Activated naive CD4-positive, alpha-beta T cell treated with Interleukin-2 at 50 U/mL for 16 hours (primary cell): ENCODE data around the gene TMEM217.
A peak's percentile ranks its signal among the peaks of the same experiment; 100 is the strongest.
"Not testable (repeated sequence)": the region's sequence is repeated elsewhere in the genome, so short reads cannot be mapped to it uniquely, and the experiment has no call there.

Experiments
- DNase-seq: peaks from one replicate; pipeline ENCODE4 v3.0.0-alpha.2; 2020

Gene TMEM217

DNA sequence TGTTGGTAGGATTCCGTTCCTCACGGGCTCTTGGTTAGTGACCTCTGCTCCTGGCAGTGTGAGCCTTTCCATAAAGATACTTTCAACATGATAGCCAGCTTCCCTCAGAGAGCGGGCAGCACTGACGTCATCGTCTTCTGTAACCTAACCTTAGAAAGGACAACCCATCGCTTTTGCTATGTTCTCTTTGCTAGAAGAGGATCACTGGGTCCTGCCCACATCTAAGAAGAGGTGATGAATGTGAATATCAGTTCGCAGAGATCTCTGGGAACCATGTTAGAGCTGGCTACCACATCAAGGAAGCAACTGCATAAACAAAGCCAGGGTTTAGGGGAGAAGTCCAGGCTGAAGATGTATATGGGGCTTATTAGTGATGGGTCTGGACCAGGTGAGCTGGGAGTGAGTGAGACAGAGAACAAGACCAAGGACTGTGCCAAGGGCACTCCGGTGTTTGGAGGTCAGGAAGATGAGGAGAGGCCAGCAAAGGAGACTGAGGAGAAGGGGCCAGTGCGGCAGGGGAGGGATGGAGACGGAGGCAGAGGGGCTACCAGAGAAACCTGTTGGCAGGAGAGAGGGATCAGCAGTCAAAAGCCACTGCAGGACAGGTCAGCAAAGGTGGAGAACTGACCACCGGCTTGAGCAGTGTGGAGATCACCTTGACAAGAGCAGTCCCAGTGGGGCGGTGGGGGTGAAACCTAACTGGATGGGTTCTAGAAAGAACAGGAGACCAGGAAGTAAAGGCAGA lies 48.3 kb downstream of the TMEM217 start:
- DNase-seq: peak; percentile 42

DNA sequence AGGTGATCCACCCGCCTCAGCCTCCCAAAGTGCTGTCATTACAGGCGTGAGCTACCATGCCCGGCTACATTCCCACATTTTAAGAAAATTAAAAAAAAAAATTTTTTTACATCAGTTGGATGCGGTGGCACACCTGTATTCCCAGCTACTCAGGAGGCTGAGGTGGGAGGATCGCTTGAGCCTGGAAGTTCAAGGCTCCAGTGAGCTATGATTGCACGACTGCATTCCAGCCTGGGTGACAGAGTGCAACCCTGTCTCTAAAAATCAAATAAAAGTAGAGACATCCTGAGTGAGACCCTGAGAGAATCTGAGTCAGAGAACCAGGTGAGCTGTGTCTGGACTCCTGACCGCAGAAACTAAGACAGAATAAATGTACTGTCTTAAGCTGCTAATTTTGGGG lies 49.2 kb downstream of the TMEM217 start:
- no peak for DNase-seq

DNA sequence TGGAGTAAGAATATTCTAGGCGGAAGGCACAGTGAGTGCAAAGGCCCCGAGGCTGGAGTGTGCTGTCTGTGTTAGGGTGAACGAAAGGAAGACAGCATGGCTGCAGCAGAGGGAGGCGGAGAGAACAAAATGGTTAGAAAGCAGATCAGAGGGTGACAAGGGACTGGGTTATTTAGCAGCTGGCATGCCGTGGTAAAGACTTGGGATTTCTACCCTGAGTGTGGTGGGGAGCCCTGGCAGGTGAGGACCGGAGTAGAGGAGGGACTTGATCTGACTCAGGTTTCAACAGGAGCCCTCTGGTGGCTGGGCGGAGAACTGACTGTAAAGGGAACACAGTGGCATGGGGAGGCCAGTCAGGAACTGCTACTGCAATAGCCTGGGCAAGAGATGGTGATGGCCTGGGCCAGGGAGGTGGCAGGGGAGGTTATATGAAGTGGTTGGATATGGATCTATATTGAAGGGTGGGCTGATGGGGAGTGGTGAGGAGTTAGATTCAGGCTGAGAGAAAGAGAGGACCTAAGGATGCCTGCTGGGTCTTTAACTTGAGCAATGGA lies 50.0 kb downstream of the TMEM217 start:
- DNase-seq: peak; percentile 91

DNA sequence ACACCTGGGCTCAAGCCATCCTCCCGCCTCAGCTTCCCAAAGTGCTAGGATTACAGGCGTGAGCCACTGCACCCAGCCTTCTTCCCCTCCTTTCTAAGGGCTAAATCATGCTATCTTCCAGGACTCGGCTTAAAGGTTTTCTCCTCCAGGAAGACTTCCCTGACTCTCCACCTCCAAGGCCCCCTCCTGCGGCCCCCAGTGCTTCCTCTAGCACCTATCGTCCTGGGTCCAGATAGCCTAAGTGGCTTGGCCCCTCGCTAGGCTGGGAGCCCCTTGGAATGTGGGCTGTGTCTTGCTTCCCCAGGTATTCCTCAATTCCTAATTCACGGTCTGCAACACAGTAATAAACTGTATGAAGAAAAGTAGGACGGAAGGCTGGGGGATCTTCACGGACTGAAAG lies 51.3 kb downstream of the TMEM217 start:
- DNase-seq: no peak

DNA sequence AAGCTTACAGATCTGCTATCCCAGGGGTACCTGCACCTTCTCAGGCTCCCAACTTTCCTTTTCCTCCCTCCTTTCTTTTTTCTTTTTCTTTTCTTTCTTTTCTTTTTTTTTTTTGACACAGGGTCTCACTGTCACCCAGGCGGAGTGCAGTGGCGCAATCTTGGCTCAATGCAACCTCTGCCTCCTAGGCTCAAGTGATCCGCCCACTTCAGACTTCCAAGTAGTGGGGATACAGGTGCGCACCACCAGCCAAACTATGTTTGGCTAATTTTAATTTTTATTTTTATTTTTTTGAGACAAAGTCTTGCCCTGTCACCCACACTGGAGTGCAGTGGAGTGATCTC lies 52.0 kb downstream of the TMEM217 start:
- DNase-seq: no peak

DNA sequence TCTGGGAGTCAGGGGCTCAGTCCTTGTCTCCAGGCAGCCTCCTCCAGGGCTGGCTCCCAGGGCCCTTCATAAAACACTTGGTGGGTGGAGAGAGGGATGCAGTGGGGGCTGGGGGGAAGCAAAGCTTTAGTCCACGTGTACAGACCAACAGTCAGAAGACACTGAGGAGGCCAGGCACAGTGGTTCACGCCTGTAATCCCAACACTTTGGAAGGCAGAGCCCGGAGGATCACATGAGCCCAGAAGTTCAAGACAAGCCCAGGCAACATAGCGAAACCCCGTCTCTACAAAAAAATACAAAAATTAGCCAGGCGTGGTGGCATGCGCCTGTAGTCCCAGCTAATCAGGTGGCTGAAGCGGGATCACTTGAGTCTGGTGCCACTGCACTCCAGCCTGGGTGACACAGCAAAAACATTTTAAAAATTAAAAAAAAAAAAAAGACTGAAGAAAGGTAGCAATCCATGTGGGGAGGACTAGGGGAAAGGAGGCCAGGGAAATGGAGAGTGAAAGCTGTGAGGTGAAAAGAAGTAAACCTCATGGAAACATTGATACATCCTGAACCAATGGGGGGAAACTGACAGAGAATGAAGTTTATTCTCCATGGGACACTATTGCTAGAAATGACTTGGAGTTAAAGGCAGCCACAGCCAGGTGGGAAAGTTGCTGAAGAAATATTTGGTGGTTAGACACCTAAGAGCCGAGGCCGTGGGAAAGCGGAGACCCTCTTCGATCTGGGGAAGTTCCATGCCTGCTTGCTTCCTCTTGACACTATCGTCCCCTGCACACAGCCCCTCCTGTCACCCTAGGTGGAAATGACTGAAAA lies 52.6 kb downstream of the TMEM217 start:
- no peak for DNase-seq

DNA sequence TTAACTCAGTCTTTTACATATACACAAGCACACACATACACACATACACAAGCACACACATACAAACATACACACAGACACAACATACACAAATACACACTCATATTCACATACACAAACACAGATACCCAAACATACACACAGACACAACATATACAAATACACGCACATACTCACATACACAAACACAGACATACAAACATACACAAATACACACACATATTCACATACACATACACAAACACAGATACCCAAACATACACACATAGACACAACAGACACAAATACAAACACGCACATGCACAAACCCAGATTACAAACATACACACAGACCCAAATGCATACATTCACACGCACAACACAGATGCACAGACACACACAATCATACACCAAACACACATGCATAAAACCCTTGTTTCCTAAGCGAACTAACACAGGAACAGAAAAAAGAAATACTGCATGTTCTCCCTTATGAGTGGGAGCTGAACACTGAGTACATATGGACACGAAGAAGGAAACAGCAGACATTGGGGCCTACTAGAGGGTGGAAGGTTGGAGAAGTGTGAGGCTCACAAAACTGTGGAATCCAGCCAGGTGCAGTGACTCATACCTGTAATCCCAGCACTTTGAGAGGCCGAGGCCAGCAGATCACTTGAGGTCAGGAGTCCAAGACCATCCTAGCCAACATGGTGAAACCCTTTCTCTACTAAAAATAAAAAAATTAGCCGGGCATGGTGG lies 53.8 kb downstream of the TMEM217 start:
- no peak for DNase-seq

DNA sequence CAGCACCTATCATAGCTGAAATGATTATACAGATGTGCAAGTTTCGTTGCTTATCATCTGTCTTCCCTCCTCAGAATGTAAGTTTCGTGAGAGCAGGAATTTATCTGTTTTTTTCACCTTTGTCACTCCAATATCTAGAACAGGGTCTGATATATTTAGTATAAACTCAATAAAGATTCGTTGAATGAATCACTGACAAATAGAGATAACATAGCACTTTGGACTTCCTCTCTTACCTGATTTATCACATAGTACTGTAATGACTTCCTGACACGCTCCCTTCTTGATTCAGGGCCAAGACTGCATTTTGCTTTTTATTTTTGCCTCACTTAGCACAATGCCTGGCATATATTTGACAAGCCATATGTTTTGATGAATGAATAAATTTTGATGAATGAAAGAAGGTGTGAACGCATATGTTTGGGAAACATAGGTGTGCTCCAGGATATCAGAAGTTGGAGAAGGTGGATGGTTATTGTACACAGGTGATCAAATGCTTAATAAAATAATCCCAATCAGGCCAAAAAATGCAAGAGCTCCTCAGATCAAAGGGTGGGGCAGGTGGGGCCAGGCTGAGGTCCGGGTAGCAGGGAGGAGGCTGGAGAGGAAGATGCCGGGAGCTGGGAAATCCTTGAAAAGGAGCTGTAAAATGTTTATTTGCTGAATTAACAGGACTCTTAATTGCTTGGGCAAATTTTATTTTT lies 55.0 kb downstream of the TMEM217 start:
- DNase-seq: no peak

DNA sequence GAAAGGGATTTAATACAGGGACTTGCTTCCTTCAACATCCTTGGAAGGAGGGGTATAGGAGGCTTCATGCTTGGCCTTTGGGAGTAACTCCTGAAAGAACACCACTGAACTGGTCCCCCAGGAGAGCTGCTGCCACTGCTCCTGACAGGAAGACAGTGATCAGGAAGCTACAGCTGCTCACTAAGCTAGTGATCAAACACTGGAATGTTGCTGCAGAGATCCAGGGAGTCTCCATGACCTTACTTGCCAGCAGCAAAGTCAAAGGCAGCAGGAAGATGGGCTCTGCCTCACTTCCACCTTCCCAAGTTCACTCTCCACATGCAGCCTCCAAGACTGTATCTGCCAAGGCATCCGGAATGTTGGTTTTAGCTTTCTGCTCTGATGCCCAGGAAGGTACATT lies 56.2 kb downstream of the TMEM217 start:
- DNase-seq: no peak

DNA sequence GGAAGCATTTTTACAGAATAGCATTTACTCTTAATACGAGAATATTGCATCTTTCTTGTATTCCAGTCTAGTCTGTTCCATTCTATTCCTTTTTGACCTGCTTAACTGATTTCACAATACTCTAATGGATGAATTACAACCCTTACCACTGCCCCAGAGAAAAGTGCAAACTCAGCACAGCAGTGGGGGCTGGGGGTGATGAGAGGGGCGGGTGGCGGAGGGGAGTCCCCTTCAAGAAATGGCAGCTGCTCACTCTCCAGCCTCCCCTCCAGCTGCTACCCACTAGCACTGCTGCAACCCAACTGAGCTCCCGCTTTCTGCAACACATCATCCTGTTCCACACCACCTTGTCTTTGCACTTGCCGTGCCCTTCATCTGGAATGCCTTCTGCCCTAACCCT lies 57.9 kb downstream of the TMEM217 start:
- DNase-seq: no peak

DNA sequence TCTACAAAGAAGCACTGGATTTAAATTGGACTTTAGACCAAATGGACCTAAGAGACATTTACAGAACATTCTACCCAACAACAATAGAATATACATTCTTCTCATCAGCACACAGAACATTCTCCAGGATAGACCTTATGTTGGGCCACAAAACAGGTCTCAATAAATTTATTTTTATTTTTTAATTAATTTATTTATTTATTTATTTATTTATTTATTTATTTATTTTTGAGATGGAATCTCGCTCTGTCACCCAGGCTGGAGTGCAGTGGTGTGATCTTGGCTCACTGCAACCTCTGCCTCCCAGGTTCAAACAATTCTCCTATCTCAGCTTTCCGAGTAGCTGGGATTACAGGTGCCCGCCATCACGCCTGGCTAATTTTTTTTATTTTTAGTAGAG lies 61.5 kb downstream of the TMEM217 start:
- not testable (repeated sequence) for DNase-seq

DNA sequence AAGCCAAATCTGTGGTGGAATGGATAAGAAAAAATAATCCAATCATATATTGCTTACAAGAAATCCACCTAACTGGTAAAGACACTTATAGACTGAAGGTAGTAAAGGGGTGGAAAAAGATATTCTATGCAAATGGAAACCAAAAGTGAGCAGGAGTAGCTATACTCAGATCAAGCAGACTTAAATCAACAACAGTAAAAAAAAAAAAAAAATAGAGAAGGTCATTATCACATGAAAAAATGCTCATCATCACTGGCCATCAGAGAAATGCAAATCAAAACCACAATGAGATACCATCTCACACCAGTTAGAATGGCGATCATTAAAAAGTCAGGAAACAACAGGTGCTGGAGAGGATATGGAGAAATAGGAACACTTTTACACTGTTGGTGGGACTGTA lies 63.1 kb downstream of the TMEM217 start:
- DNase-seq: not testable (repeated sequence)

DNA sequence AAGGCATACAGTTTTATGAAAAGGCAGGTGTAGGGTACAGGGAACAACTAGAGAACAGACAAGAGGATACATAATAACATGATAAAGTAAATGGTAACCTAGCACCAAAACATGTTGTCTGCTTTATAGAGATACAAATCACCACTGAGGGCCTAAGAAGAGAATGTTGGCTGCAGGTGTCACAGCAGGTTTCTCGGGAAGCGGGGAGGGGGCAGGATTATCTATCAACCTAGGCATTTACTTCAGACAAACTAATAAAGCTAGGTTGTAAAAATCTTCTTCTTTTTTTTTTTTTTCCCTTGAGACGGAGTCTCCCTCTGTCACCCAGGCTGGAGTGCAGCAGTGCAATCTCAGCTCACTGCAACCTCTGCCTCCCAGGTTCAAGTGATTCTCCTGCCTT lies 65.3 kb downstream of the TMEM217 start:
- no peak for DNase-seq

DNA sequence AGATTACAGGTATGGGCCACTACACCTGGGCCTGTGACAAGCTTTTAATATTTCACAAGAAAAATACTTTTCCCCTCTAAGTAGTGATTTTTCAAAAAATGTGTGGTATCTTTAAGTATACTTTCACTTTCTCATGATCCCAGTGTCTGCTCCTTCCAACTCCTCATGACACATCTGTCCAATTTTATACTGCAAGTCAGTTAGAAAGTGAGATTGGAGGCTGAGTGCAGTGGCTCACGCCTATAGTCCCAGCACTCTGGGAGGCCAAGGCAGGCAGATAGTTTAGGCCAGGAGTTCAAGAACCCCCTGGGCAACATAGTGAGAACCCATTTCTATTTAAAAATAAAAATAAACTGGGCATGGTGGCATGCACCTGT lies 67.8 kb downstream of the TMEM217 start:
- DNase-seq: no peak

DNA sequence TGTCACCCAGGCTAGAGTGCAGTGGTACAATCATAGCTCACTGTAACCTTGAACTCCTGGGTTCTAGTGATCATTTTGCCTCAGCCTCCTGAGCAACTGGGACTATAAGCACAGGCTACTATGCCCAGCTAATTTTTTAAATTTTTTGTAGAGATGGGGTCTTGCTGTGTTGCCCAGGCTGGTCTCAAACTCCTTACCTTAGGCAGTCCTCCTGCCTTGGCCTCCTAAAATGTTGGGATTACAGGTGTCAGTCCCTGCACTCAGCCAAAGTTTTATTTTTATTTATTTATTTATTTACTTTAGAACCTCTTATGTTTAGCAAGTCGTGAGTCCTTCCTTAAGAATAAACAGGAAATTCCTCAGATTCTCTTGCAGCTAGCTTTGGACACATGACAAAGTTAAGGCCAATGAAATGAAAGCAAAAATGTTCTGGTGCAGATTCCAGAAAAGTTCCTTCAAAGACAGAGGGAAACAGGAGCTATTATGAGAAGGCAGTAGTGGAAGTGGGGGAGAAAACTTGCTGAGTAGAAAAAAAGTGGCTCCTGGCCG lies 68.9 kb downstream of the TMEM217 start:
- no peak for DNase-seq

DNA sequence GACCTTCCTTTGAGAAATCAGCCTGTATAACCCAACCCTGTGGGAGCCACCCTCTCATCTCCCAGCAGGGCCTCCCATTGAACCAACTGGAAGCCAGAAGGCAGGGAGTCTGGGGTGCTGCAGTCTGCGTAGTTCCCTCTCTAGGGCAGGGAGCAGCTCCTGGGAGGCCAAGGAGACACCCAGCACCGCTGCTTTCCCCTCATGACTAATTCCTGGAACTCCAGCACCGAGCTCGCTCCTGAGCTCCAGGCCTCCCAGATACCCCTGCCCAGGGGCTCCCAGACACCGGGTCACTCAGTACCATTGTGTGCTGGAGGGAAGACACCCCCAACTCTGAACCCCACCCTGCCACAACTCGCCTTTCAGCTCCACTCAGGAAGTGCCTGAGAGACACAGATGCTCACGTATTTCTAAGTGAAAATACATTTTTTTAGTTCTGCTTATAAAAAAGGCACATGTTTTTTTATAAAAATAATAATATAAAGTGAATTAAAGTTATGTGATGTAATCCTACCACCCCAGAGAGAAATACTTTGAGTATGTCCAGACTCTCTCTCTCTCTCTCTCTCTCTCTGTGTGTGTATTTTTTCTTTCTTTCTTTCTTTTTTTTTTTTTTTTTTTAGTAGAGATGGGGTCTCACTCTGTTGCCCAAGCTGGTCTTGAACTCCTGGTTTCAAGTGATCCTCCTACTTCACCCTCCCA lies 70.5 kb downstream of the TMEM217 start:
- no peak for DNase-seq

DNA sequence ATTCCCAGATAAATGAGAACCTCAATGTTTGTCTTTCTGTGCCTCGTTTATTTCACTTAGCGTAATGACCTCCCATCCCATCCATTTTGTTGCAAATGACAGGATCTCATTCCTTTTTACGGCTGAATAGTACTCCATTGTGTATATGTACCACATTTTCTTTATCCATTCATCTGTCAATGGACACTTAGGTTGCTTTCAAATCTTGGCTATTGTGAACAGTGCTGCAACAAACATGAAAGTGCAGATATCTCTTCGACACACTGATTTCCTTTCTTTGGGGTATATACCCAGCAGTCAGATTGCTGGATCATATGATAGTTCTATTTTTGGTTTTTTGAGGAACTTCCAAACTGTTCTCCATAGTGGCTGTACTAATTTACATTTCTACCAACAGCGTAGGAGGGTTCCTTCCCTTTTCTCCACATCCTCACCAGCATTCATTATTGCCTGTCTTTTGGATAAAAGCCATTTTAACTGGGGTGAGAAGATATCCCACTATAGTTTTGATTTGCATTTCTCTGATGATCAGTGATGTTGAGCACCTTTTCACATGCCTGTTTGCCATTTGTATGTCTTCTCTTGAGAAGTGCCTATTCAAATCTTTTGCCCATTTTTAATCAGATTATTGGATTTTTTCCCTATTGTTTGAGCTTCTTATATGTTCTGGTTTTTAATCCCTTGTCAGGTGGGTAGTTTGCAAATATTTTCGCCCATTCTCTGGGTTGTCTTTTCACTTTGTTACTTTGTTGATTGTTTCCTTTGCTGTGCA lies 71.8 kb downstream of the TMEM217 start:
- DNase-seq: not testable (repeated sequence)

DNA sequence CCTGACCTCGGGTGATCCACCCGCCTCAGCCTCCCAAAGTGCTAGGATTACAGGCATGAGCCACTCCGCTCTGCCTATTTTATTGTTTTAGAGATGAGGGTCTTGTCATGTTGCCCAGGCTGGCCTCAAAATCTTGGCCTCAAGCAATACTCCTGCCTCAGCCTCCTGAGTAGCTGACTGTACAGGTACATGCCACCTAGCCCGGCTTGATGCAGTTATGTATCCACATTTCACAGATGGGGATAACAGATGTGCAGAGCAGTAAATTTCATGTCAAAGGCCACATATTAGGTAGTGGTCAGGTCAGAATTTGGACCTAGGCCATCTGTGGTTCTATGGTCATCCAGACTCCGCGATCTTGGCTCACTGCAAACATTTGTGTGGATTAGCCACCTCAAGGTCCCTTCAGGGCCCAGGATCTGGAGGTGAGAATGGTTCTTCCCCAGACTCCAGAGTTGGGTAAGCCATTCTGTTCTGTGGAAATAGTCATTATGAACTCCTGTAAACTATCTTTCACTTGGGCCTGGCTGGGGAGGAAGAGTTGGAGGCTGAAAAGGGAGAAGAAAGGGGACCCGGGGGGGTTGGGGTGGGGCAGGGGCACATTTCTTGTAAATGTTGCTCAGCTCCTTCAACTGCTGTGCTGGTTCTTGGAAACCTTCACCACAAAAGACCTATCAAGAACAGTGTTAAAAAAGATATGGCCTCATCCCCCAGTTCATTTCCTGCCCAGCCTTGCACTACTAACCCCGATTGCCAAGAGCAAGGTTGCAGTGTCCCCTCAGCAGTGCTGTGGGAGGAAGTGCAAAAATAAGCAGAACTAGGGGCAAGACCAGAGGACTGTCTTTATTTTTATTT lies 75.0 kb downstream of the TMEM217 start:
- DNase-seq: peak; percentile 58

DNA sequence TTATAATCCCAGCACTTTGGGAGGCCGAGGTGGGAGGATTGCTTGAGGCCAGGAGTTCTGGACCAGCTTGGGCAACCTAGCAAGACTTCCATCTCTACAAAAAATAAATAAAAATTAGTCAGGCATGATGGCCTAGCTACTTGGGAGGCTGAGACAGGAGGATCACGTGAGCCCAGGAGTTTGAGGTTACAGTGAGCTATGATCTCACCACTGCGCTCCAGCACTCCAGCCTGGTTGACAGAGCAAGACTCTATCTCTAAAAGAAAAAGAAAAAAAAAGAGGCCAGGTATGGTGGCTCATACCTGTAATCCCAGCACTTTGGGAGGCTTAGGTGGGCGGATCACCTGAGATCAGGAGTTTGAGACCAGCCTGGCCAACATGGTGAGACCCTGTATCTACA lies 77.3 kb downstream of the TMEM217 start:
- not testable (repeated sequence) for DNase-seq

DNA sequence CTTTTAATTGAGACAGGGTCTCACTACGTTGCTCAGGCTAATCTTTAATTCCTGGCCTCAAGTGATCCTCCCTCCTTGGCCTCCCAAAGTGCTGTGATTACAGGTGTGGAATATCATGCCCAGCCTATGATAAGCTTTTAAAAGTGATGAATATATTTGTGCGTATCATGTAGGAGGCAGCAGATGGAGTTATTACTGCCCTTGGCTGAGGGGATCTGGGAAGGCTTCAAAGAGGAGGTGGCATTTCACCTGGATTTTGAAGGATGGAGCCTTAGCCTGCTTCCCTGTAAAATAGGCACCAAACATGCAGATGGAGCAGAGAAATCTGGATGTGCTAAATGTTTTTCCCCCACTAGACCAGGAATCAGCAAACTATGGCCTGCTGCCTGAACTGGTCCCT lies 77.9 kb downstream of the TMEM217 start:
- no peak for DNase-seq
